ENCODE results near the gene SPATS2. TPM values are rescaled to one million over a fixed set of nuclear protein-coding genes. Genes with fewer than 3 reads are reported as not detected.

The SPATS2 gene
- total and polyA plus RNA-seq, 2 donors (not counting 3 experiments of a cell fraction or from before 2014, with no cell fraction given): 55.8 to 66.5 TPM

- Histone ChIP-seq H3K9me1 (replicated peaks; ENCODE audit: control insufficient read depth, extremely low read depth, insufficient read depth, low read length) (no peaks in the 10 kb centered on the region), H3K36me3 (ENCODE audit: control insufficient read depth in 2 of 2, extremely low read depth in 1 of 2, insufficient read depth in 2 of 2, low read length in 2 of 2) (no peaks in the 10 kb centered on the region), H3K9ac (replicated peaks; ENCODE audit: extremely low read depth, insufficient read depth, low read length) (no peak overlapping the region), H3K79me2 (ENCODE audit: control insufficient read depth, insufficient read depth, low read length) (no peaks in the 10 kb centered on the region), H3K27me3 (ENCODE audit: control insufficient read depth in 2 of 2, insufficient read depth in 2 of 2, low read length in 2 of 2) (peaks cover 57 to 73% of the 10 kb centered on the region in 2 experiments), H3K27ac (ENCODE audit: insufficient read depth, low read depth, low read length) (no peak overlapping the region), H3K9me3 (replicated peaks; ENCODE audit: control insufficient read depth, insufficient read depth, low read length) (no peaks in the 10 kb centered on the region), H3K4me3 (replicated peaks in 1 of 3; ENCODE audit: insufficient read depth in 1 of 3, low read depth in 1 of 3, low read length in 3 of 3) (no peak overlapping the region), H3K4me1 (ENCODE audit: control insufficient read depth, extremely low read depth, insufficient read depth, low read length) (peaks cover 12% of the 10 kb centered on the region), H2AFZ (ENCODE audit: low read depth, low read length) (no peak overlapping the region), H3K4me2 (ENCODE audit: insufficient read depth, low read length) (no peak overlapping the region), H4K20me1 (replicated peaks; ENCODE audit: control insufficient read depth, extremely low read depth, insufficient read depth, low read length) (no peaks in the 10 kb centered on the region)
- DNase-seq (ENCODE audit: low read depth, low spot score) (no peak), FAIRE-seq (no peak)
- TF ChIP-seq MYC (IDR thresholded peaks at IDR 0.05; ENCODE audit: low read depth, low read length) (no peak), MAX (IDR thresholded peaks at IDR 0.05; ENCODE audit: insufficient read depth, insufficient read length) (no peak), GATA2 (IDR thresholded peaks at IDR 0.05; ENCODE audit: insufficient read depth, insufficient read length, low read depth, low read length) (no peak), EZH2 (IDR thresholded peaks at IDR 0.05; ENCODE audit: borderline replicate concordance, low read depth, low read length, severe bottlenecking) (no peak), POLR2AphosphoS5 (IDR thresholded peaks at IDR 0.05; ENCODE audit: insufficient read depth, low read depth, low read length) (no peak), POLR2A (IDR thresholded peaks at IDR 0.05; ENCODE audit: low read depth, low read length) (no peak), FOS (IDR thresholded peaks at IDR 0.05; ENCODE audit: borderline replicate concordance, insufficient read depth, low read length) (no peak), JUN (IDR thresholded peaks at IDR 0.05; ENCODE audit: borderline replicate concordance, insufficient read depth, insufficient read length, low read depth) (no peak)
- ChIA-PET POLR2A (interaction anchor here (0.6 kb wide), 1 partner anchor 445 kb away, joined by 5 read pairs; no protein-coding TSS in a partner anchor), CTCF (interaction anchor here (0.9 to 9.0 kb wide), 3 partner anchors 10 to 17 kb away, joined by 3 to 280 read pairs (median 5); partner anchors contain the start of gene DNAJC22)
- dilution Hi-C loops (cut with MboI; ENCODE audit: extremely low pct_ligation_motif_present, low sequenced_read_pairs): no loop called here
- intact Hi-C loops (cut with micrococcal nuclease): no loop called here
- no TSS peak for BruUV-seq (replicated peaks)
Observed at GRCh38 chr12:49339464-49339861, 27.8 kb upstream of the SPATS2 start.

Data from endothelial cell of umbilical vein (primary cell).